ENCODE results near the gene BAIAP2. TPM values are rescaled to one million over a fixed set of nuclear protein-coding genes. Genes with fewer than 3 reads are reported as not detected.

The BAIAP2 gene
- total RNA-seq, 2 donors from 2014 or later, result 9.9 to 15.6 TPM

DNA sequence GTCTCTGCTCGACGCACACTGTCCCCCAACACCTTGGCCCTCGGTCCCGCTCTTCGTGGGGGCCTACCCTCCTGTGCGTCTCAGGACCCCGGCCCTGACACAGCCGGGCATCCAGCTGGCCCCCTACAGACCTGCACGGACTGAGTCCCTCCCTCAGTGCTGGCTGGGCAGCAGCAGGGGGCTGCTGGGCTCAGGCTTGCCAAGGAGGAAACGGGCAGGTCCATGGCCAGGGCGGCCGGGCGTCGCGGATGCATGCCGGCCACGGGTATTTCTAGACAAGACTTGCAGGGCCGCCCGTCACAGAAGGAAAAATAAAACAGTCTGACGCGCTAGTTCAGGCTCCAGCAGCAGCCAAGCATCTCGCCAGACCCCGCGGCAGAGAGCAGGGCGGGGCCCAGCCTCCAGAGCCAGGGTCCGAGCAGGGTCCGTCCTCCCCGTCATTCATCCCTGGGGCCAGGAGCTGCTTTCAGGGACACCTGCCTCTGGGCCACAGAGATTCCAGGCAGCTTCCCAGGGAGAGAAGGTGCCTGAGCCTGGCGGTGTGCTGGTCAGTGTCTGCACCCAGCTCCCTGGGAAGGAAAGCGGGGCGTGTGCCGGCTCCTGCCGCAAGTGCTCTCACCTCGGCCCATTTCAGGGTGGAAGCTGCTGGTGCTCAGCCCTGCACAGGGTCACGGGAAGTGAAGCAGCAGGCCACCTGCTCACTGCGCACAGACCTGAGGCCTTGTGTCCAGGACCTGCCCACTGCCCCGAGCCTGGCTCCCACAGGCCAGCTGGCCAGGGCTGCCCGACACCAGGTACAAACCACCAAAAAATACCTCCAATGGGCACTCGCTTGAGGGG is 123.1 kb downstream of the BAIAP2 start:
- DNase-seq (ENCODE audit: low spot score) (no peak), ATAC-seq (ENCODE audit: insufficient number of reproducible peaks, low FRiP score, low read depth) (no peak)
- Histone ChIP-seq H3K27ac (no peak overlapping the region), H3K36me3 (no peaks in the 10 kb centered on the region), H3K4me1 (ENCODE audit: control insufficient read depth in 1 of 2, low read depth in 2 of 2) (no peaks in the 10 kb centered on the region), H3K27me3 (replicated peaks; ENCODE audit: insufficient read depth) (no peaks in the 10 kb centered on the region), H3K9me3 (no peaks in the 10 kb centered on the region), H3K4me3 (no peak overlapping the region)
- TF ChIP-seq, protein P1, sequence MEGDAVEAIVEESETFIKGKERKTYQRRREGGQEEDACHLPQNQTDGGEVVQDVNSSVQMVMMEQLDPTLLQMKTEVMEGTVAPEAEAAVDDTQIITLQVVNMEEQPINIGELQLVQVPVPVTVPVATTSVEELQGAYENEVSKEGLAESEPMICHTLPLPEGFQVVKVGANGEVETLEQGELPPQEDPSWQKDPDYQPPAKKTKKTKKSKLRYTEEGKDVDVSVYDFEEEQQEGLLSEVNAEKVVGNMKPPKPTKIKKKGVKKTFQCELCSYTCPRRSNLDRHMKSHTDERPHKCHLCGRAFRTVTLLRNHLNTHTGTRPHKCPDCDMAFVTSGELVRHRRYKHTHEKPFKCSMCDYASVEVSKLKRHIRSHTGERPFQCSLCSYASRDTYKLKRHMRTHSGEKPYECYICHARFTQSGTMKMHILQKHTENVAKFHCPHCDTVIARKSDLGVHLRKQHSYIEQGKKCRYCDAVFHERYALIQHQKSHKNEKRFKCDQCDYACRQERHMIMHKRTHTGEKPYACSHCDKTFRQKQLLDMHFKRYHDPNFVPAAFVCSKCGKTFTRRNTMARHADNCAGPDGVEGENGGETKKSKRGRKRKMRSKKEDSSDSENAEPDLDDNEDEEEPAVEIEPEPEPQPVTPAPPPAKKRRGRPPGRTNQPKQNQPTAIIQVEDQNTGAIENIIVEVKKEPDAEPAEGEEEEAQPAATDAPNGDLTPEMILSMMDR (IDR thresholded peaks at IDR 0.05), result no peak

DNA sequence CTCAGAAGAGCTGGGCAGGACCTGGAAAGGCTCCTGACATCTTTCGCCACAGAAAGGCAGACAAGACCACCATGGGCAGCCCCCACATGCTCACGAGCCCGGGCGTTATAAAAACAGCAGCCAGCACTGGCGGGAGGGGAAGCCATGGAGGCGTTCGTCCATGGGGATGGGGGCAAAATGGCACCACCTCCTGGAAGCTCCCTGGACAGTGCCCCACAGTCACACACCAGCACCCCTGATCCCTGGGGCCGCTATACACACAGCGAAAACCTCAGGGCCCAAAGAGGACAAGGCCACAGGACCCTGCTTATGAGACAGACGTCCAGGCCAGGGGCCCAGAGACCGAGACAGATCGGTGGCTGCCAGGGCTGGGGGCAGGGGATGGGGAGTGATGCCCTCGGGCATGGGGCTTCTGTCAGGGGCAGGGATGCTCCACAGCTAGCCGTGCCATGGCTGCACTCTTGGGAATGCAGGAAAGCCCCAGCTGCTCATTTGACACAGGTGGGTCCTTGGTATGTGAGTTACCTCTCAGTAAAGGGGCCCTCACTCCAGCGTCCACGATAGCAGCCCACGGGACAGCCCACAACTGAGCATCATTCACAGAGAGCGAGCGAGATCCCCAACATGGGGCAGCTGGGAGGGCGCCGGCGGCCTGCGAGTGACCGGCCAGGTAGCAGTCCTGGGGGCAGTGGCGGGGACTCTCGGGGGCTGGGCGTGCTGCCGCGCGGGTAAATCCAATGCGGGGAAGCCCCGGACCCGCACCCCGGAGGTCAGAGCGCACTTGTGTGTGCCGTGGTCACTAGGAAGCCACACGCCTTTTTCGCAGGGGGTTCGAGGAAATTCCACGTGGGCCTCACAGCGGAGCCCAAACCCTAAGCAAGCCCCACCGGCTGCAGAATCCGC is 124.0 kb downstream of the BAIAP2 start:
- no peaks in the 10 kb centered on the region for H3K36me3 ChIP-seq

DNA sequence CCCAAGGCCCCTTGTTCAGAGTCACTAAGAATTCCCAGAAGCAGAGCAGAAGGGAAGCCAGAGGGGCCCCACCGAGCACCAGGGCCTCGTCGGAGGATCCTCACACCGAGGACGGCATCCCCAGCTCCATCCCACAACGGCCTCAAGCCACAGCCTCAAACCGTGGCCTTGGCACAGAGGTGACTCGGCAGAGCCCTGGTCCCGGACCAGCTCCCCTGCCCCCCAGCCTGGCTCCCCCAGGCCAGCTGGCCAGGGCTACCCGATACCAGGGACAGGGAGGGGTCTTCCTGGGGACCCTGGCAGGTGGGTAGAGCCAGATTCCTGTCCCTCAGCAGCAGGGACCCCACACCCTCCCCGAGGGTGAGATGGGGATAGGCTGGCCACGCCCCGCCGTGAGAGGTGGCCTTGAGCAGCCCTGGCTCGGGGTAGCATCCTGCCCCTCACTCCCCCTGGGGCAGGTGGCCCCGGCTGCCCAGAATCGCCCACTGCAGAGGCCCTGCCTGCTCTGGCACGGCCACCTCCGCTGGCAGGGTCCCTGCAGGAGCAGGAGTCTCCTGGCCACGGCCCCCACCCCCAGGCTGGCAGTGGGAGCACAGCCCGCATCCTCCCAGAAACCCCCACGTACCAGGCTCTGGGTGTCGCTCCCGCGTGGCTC is 124.8 kb downstream of the BAIAP2 start:
- H3K36me3 ChIP-seq, result no peaks in the 10 kb centered on the region
- no peaks in the 10 kb centered on the region for H3K9me3 ChIP-seq
- ATAC-seq (ENCODE audit: insufficient number of reproducible peaks, low FRiP score, low read depth), result no peak
- peaks cover 0 to under 1% of the 10 kb centered on the region in 2 donors for H3K4me1 ChIP-seq (ENCODE audit: control insufficient read depth in 1 of 2, low read depth in 2 of 2)
- no peak overlapping the region for H3K27ac ChIP-seq
- no peak for DNase-seq (ENCODE audit: low spot score)
- TF ChIP-seq, protein P1 (IDR thresholded peaks at IDR 0.05), result no peak
- no peaks in the 10 kb centered on the region for H3K27me3 ChIP-seq (replicated peaks; ENCODE audit: insufficient read depth)
- H3K4me3 ChIP-seq, result peak overlapping the region; percentile 44

More for the DNA sequence above, 124.0 kb downstream of the BAIAP2 start:
- Histone ChIP-seq H3K9me3 (no peaks in the 10 kb centered on the region), H3K4me1 (ENCODE audit: control insufficient read depth in 1 of 2, low read depth in 2 of 2) (no peaks in the 10 kb centered on the region), H3K27me3 (replicated peaks; ENCODE audit: insufficient read depth) (no peaks in the 10 kb centered on the region), H3K27ac (no peak overlapping the region), H3K4me3 (no peak overlapping the region)
- DNase-seq (ENCODE audit: low spot score) (no peak), ATAC-seq (ENCODE audit: insufficient number of reproducible peaks, low FRiP score, low read depth) (no peak)
- TF ChIP-seq, protein P1 (IDR thresholded peaks at IDR 0.05), result no peak

DNA sequence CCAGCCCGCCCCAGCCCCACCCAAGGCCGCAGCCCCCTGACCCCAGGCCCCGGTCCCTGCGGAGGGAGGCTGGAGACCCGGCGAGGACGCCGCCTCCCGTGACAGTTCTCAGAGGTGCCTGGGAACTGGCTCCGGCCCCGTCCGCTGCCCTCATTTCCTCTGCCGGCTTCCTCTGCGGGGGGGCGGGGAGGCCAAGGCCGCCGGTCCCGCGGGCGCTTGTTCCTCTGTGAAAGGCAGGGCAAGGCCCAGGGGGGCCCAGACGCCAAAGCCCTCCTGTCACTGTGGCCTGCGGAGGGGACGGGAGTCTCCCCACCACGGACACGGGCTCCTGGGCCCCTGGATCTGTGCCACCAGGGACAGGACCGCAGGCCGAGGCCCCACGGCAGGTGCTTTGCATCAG is 125.4 kb downstream of the BAIAP2 start:
- no peaks in the 10 kb centered on the region for H3K9me3 ChIP-seq
- H3K27me3 ChIP-seq (replicated peaks; ENCODE audit: insufficient read depth), result no peaks in the 10 kb centered on the region
- TF ChIP-seq, protein P1 (IDR thresholded peaks at IDR 0.05), result no peak
- ATAC-seq (ENCODE audit: insufficient number of reproducible peaks, low FRiP score, low read depth), result no peak
- H3K4me3 ChIP-seq, result peak overlapping the region; percentile 44
- H3K27ac ChIP-seq, result no peak overlapping the region
- DNase-seq (ENCODE audit: low spot score), result no peak
- peaks cover 0 to 6% of the 10 kb centered on the region in 2 donors for H3K4me1 ChIP-seq (ENCODE audit: control insufficient read depth in 1 of 2, low read depth in 2 of 2)
- no peaks in the 10 kb centered on the region for H3K36me3 ChIP-seq
